22Rv1 (cell line): ENCODE data around the gene GCN1.

Experiments
- CTCF ChIP-seq: fragments of 450-650 bp; IDR thresholded peaks from 2 replicates; pipeline ENCODE4 v1.5.1; 2017; ENCODE audit warnings: mild to moderate bottlenecking
- ZFX ChIP-seq: fragments of 450-650 bp; IDR thresholded peaks from 2 replicates; pipeline ENCODE4 v1.6.1; 2017; ENCODE audit warnings: antibody characterized with exemption, borderline replicate concordance

DNA sequence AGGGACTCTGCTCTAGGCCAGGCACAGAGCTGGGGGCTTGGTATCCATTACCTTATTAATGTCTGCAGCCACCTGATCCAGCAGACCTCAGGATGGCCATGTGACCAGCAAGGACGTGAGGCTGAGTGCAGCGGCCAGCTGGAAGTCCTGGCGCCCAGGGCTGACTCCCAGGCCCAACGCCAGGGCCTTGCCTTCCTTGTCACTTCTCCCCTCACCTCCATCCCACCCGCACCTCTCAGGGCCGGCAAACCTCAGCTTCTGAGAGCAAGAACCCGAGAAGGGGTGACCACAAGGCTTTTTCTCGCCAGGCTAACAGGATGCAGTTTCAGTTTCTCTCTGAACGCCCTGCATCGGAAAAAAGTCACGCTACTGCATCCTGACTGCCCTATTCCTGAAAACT lies 93.3 kb downstream of the GCN1 start:
- no peak for TF ChIP-seq CTCF
- no peak for TF ChIP-seq ZFX
